Measurements from ENCODE around the gene MTM1.

The MTM1 gene

DNA sequence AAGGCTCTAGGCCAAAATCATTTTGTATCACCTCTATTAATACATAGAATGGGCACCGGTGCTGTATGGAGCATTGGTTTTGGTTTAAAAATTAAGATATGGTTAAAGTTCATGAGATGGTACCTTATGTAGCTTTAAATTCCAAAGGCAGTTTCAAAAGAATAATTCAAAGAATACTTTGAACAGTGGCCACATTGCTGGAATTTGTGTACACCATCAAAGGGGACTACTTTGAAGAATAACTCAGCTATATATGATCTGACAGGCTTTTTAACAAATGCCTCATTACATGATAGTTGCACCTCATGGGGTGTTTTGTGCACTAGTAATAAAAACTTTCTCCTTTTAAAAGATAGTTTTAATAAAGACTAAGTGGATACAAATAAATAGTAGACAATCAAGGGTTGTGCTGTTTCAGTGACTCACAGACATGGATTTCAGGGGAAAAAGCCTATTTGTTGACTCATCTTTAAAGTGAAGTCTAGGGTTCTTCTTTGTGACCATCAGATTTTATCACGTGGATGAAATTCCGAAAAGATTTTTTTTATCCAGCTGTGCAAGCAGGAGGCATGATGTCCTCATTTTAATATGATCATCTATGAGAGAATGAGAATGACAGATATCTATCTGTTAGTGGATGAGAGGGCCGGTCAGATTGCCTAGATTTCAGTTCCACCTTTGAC is 12.8 kb downstream of the MTM1 start:
- TF ChIP-seq, protein P1, sequence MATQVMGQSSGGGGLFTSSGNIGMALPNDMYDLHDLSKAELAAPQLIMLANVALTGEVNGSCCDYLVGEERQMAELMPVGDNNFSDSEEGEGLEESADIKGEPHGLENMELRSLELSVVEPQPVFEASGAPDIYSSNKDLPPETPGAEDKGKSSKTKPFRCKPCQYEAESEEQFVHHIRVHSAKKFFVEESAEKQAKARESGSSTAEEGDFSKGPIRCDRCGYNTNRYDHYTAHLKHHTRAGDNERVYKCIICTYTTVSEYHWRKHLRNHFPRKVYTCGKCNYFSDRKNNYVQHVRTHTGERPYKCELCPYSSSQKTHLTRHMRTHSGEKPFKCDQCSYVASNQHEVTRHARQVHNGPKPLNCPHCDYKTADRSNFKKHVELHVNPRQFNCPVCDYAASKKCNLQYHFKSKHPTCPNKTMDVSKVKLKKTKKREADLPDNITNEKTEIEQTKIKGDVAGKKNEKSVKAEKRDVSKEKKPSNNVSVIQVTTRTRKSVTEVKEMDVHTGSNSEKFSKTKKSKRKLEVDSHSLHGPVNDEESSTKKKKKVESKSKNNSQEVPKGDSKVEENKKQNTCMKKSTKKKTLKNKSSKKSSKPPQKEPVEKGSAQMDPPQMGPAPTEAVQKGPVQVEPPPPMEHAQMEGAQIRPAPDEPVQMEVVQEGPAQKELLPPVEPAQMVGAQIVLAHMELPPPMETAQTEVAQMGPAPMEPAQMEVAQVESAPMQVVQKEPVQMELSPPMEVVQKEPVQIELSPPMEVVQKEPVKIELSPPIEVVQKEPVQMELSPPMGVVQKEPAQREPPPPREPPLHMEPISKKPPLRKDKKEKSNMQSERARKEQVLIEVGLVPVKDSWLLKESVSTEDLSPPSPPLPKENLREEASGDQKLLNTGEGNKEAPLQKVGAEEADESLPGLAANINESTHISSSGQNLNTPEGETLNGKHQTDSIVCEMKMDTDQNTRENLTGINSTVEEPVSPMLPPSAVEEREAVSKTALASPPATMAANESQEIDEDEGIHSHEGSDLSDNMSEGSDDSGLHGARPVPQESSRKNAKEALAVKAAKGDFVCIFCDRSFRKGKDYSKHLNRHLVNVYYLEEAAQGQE (IDR thresholded peaks at IDR 0.05; ENCODE audit: insufficient read depth in 1 of 2, low read depth in 2 of 2, low read length in 2 of 2): no peak
- TF ChIP-seq SIN3A (IDR thresholded peaks at IDR 0.05; ENCODE audit: borderline replicate concordance, insufficient read depth, low read length) (no peak), TAF1 (IDR thresholded peaks at IDR 0.05; ENCODE audit: borderline replicate concordance, insufficient read depth, low read length) (no peak), POLR2AphosphoS5 (IDR thresholded peaks at IDR 0.05; ENCODE audit: low read depth, low read length) (no peak), FOXP2 (optimal IDR thresholded peaks at IDR 0.05; ENCODE audit: borderline replicate concordance, extremely low read depth, extremely low read length, insufficient read depth) (no peak)

DNA sequence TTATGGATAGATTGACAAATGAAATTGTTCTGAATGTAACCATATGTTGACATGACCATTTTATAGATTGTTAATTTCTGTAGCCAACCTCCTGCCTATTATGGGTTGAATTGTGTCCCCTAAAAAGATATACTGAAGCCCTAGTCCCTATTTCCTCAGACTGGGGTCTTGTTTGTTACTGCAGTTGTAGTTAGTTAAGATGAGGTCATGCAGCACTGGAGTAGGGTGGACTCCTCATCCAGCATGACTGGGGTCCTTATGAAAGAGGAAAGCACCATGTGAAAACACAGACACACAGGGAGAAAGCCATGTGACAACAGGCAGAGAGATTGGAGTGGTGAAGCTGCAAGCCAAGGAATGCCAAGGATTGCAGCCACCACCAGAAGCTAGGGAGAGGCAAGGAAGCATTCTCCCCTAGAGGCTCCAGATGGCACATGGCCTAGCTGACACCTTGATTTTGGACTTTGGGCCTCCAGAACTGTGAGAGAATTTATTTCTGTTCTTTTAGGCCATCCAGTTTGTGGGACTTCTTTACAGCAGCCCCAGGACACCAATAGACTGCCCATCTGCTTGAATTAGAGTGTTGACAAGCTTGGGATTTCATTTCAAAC is 14.0 kb downstream of the MTM1 start:
- TF ChIP-seq SIN3A (IDR thresholded peaks at IDR 0.05; ENCODE audit: borderline replicate concordance, insufficient read depth, low read length) (no peak), TAF1 (IDR thresholded peaks at IDR 0.05; ENCODE audit: borderline replicate concordance, insufficient read depth, low read length) (no peak), POLR2AphosphoS5 (IDR thresholded peaks at IDR 0.05; ENCODE audit: low read depth, low read length) (no peak), FOXP2 (optimal IDR thresholded peaks at IDR 0.05; ENCODE audit: borderline replicate concordance, extremely low read depth, extremely low read length, insufficient read depth) (no peak)
- TF ChIP-seq, protein P1 (IDR thresholded peaks at IDR 0.05; ENCODE audit: insufficient read depth in 1 of 2, low read depth in 2 of 2, low read length in 2 of 2): no peak

DNA sequence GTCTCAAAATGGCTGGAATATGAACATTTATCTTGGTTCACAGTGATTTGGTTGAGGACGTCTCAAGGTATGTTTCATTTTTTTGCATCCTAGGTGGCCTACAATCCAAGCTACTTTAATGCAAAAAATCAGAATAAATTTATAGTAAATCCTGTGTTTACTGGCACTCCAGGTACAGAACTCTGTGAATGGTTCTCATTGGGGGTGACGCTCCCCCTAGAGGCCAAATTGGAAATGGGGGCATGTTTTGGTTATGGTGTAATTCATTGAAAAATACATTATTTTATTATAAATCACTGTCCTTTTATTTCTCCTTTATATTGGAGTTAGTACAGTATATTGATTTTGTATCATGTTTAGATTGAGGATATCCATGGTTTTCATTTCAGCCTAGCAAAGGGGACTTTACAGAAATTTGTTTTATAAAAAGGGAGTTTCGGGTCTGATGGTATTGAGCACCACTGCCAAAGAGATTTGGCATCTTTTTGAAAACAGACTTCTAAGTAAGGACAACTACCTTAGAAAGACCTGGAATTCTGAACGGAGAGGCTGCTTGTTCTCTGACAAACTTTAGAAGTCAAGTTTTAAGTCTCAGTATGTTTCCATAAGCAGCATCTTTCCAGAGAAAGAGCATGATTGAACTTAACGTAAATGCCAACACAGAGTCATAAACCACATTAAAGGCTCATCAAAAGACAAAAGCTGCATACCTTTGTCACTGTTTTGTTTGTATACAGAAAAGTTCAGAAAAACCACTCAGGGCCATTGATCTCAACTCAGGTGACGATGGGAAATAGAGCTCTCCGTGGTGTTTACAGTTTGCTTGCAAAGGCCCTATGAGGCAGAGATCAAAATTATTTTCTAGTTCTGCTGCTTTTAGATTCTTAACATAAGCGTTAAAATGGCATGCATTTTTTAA is 19.4 kb downstream of the MTM1 start:
- no peak for TF ChIP-seq POLR2AphosphoS5 (IDR thresholded peaks at IDR 0.05; ENCODE audit: low read depth, low read length)
- no peak for TF ChIP-seq SIN3A (IDR thresholded peaks at IDR 0.05; ENCODE audit: borderline replicate concordance, insufficient read depth, low read length)
- no peak for TF ChIP-seq FOXP2 (optimal IDR thresholded peaks at IDR 0.05; ENCODE audit: borderline replicate concordance, extremely low read depth, extremely low read length, insufficient read depth)
- TF ChIP-seq, protein P1 (IDR thresholded peaks at IDR 0.05; ENCODE audit: insufficient read depth in 1 of 2, low read depth in 2 of 2, low read length in 2 of 2): no peak
- TF ChIP-seq TAF1 (IDR thresholded peaks at IDR 0.05; ENCODE audit: borderline replicate concordance, insufficient read depth, low read length): no peak

DNA sequence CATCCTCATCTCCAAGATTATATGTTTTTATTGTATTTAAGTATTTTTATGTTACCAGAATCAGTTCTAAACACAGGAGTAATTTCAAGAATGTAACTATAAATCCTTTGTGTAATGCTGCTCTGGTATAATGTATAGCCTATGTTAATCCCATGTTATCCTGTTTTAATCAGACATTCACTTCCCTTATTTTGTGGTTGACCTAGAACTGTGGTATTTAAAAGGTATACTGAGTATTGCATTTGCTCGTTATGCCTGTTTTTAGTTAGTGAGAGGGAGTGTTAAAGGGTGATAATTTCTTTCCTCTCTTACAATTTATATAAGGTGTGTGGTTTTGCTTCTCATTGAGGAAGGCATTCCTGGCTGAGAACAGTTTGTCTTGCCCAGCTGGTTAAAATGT is 26.2 kb downstream of the MTM1 start:
- no peak for TF ChIP-seq FOXP2 (optimal IDR thresholded peaks at IDR 0.05; ENCODE audit: borderline replicate concordance, extremely low read depth, extremely low read length, insufficient read depth)
- TF ChIP-seq, protein P1 (IDR thresholded peaks at IDR 0.05; ENCODE audit: insufficient read depth in 1 of 2, low read depth in 2 of 2, low read length in 2 of 2): no peak
- TF ChIP-seq SIN3A (IDR thresholded peaks at IDR 0.05; ENCODE audit: borderline replicate concordance, insufficient read depth, low read length): no peak
- TF ChIP-seq TAF1 (IDR thresholded peaks at IDR 0.05; ENCODE audit: borderline replicate concordance, insufficient read depth, low read length): no peak
- TF ChIP-seq POLR2AphosphoS5 (IDR thresholded peaks at IDR 0.05; ENCODE audit: low read depth, low read length): no peak

Measured in PFSK-1 (cell line).